ENCODE results near the gene SLC29A2. TPM values are rescaled to one million over a fixed set of nuclear protein-coding genes. Genes with fewer than 3 reads are reported as not detected.

SLC29A2 gene
- total and polyA plus RNA-seq, 2 of the 8 experiments (the other 6 are each of a cell fraction or from before 2014, with no cell fraction given): 29.3 to 31.6 TPM

DNA sequence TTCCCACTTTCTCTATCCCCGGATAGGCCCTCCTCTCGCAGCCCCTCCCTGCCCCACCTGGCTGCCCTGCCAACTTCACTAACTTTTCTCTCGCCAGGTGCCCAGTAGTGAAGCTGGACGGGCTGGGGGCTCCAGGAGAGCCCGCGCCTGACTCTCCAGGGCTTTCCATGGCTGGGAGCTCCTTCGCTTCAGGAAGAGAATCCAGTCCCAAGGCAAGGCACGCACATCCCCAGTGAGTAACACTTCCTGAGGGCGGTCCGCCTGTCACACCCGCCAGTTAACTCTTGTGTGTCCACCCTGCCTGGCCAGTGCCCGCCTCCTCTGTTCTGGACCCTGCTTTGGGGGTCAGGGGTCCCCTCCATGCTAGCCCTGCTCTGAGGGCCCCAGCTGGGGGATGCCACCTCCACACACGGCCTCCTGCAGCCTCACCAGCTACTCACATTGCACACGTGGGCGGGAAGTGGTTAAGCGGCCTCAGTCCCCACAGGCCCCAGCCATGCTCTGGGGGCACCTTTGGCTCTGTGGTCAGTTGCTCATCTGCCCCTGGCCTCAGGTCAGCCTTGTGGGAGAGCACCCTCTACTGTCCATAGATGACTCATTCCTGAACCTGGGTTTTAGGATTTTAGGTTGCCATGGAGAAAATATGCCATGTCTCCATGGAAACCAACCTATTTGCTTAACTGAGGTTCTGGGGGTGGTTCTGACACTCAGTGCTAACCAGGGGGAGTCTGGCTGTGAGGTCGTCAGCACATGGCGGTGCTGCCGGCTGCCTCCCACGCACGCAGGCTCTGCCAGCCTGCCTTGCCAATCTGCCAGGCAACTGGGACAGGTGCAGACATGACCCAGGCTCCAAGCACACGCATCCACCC lies 35.1 kb downstream of the SLC29A2 start, which contains the start of gene RIN1:
Gene RIN1 (minus strand): TSS at position 201 of the 869 bp plus-strand sequence. CDS start 32 bp downstream, at position 169.
- ChIA-PET CTCF (ENCODE audit: partially characterized antibody) (interaction anchor here (0.6 to 8.7 kb wide), 15 partner anchors 9 to 730 kb away, joined by 3 to 242 read pairs (median 9); partner anchors contain the start of genes BRMS1, CD248 and YIF1A), POLR2A (ENCODE audit: partially characterized antibody) (interaction anchor here (0.6 to 8.5 kb wide), 12 partner anchors 10 to 69 kb away, joined by 3 to 61 read pairs (median 7); partner anchors contain the start of genes B4GAT1, BRMS1 and CD248)
- Histone ChIP-seq H4K8ac (ENCODE audit: extremely low read depth, insufficient read depth, low read length) (peak within 1 kb of the TSS; percentile 79; the same call in 1 of the 2 replicates), H3K4me2 (ENCODE audit: insufficient read depth in 1 of 2, low read depth in 2 of 2, low read length in 2 of 2) (peak within 1 kb of the TSS; percentile 68 to 81), H4K5ac (ENCODE audit: insufficient read length, low read depth, low read length) (no peak within 1 kb of the TSS), H3K79me1 (ENCODE audit: low read depth, low read length) (0 out of 2 replicates have a peak, but pooled peaks cover under 1% of the 10 kb centered on the region), H3K27ac (ENCODE audit: low read depth, low read length) (0 out of 2 replicates have a peak within 1 kb of the TSS, but pooled peaks have one; percentile 20), H3K23ac (ENCODE audit: insufficient read length) (no peak within 1 kb of the TSS), H2BK120ac (replicated peaks; ENCODE audit: low read depth, low read length) (no peak within 1 kb of the TSS), H3K9ac (replicated peaks in 1 of 4; ENCODE audit: extremely low read depth in 1 of 4, low read depth in 3 of 4, low read length in 3 of 4) (peak within 1 kb of the TSS in 1 of 4 experiments; percentile 29; a peak in 2 of 7 replicates), H4K91ac (replicated peaks; ENCODE audit: insufficient read length, low read length) (peak within 1 kb of the TSS; percentile 20), H3K9me3 (ENCODE audit: insufficient read depth in 2 of 2, low read depth in 1 of 2, low read length in 1 of 2) (no peaks in the 10 kb centered on the region), H3K27me3 (replicated peaks in 1 of 4; ENCODE audit: control insufficient read depth in 3 of 4, extremely low read depth in 1 of 4, insufficient read depth in 3 of 4, low read length in 3 of 4) (no peaks in the 10 kb centered on the region; a peak in 2 of 7 replicates), H2BK12ac (ENCODE audit: low read depth, low read length) (peak within 1 kb of the TSS; percentile 75; the same call in 1 of the 2 replicates), H2AK5ac (ENCODE audit: low read depth, low read length) (peak within 1 kb of the TSS; percentile 93; the same call in 1 of the 2 replicates), H3K4ac (replicated peaks; ENCODE audit: insufficient read length, low read depth, low read length) (peak within 1 kb of the TSS; percentile 44), H3K79me2 (ENCODE audit: control insufficient read depth in 1 of 2, insufficient read depth in 2 of 2, low read length in 2 of 2) (no peaks in the 10 kb centered on the region), H3K14ac (ENCODE audit: insufficient read length) (no peak within 1 kb of the TSS), H2AFZ (ENCODE audit: low read length) (peak within 1 kb of the TSS; percentile 27; the same call in 1 of the 2 replicates), H3K56ac (replicated peaks; ENCODE audit: insufficient read length, low read depth, low read length) (no peak within 1 kb of the TSS), H2BK15ac (ENCODE audit: low read length) (peak within 1 kb of the TSS; percentile 98), H3K23me2 (ENCODE audit: low read depth, low read length) (no peaks in the 10 kb centered on the region; the same call in 1 of the 2 replicates), H2BK20ac (ENCODE audit: low read length) (peak within 1 kb of the TSS; percentile 48; the same call in 1 of the 2 replicates), H2BK5ac (ENCODE audit: low read depth, low read length) (peak within 1 kb of the TSS; percentile 85; the same call in 1 of the 2 replicates), H3K4me3 (ENCODE audit: extremely low read depth in 1 of 4, insufficient read depth in 2 of 4, low read depth in 3 of 4, low read length in 4 of 4) (peak within 1 kb of the TSS; percentile 1 to 62 (median 48); a peak in 7 of 8 replicates), H3K18ac (ENCODE audit: extremely low read depth, low read length) (peak within 1 kb of the TSS; percentile 78), H4K20me1 (replicated peaks in 1 of 2; ENCODE audit: control insufficient read depth in 1 of 2, insufficient read depth in 2 of 2, low read length in 2 of 2) (peaks cover 0 to under 1% of the 10 kb centered on the region in 2 experiments), H3K36me3 (ENCODE audit: control insufficient read depth in 2 of 4, insufficient read depth in 4 of 4, low read length in 3 of 4) (peaks cover 0 to 5% (median 3%) of the 10 kb centered on the region in 4 experiments; a peak in 4 of 8 replicates), H3K4me1 (replicated peaks in 1 of 4; ENCODE audit: control insufficient read depth in 3 of 4, insufficient read depth in 4 of 4, low read length in 3 of 4) (peaks cover 0 to 20% (median 14%) of the 10 kb centered on the region in 4 experiments; a peak in 6 of 7 replicates)
- 26% methylated on average over 21 of the region's 22 CpGs; no CpG with 5 or more reads in 1 of the 2 experiments for WGBS, 2 experiments (ENCODE audit: extremely low coverage in 1 of 2, insufficient coverage in 1 of 2, insufficient read length in 1 of 2, insufficient replicate concordance in 2 of 2, low coverage in 1 of 2, low lambda C conversion rate in 2 of 2, missing lambda C conversion rate in 1 of 2)
- peak in 1 of 2 experiments; percentile 77 for DNase-seq (ENCODE audit: low read depth in 1 of 2, low spot score in 2 of 2)
- peak; percentile 94 for FAIRE-seq
- TF ChIP-seq JUN (IDR thresholded peaks at IDR 0.05; ENCODE audit: low read depth, low read length) (0 out of 2 replicates have a peak, but pooled peaks have one; percentile 40), EP300 (IDR thresholded peaks at IDR 0.05; ENCODE audit: borderline replicate concordance in 1 of 2, low read depth in 2 of 2, low read length in 2 of 2) (no peak), PHF8 (conservative IDR thresholded peaks at IDR 0.05; ENCODE audit: low read depth, low read length) (no peak), CHD1 (IDR thresholded peaks at IDR 0.05; ENCODE audit: low read depth, low read length) (no peak), NANOG (IDR thresholded peaks at IDR 0.05; ENCODE audit: insufficient read depth, low read depth, low read length, poor library complexity, severe bottlenecking) (no peak), GABPA (IDR thresholded peaks at IDR 0.05; ENCODE audit: borderline replicate concordance, insufficient read depth, low read length) (no peak), TAF1 (IDR thresholded peaks at IDR 0.05; ENCODE audit: low read depth, low read length) (0 out of 2 replicates have a peak, but pooled peaks have one; percentile 3), TCF12 (IDR thresholded peaks at IDR 0.05; ENCODE audit: low read depth, low read length) (no peak), TBP (IDR thresholded peaks at IDR 0.05; ENCODE audit: low read depth, low read length) (no peak)
